Measurements from ENCODE around the gene SKAP1.

DNA sequence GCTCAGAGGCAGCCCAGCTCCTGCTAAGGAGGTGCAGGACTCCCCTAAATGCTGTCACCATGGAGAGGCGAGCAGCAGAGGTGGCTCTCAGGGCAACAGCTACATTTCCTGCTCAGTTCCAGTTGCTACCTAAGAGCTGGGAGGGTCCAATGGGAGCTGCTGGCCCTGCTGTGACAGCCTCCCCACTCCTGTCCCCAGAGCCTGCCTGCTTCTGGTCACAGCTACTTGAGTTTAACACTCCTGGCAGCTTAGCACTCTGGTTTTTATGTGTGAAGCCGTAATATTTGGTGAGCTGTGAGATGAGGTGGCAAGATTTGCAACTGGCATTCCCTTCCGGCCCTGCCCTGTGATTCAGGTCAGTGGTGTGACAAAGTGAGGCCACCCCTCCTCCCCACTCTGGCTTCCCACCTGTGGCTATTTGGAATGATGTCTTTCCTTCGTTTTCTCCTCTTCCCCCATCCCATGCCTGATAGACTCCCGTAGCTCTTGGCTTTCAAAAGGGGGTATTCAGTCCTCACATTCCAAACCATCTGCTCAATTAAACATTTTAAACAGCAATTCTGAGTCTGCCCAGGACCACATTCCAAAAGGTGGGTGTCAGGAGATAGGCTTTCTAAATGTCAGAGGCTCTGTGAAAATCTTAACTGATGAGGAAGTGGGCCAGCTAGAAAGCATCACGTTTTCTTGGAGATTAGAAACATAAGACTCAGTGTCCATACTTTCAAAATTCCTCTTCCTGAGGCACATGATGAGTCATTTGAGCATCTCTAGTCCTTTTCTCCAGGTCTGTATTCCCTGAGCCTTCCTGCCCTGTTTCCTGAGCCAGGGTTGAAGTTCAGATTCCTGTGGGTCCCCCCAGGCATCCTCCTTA is 42.6 kb upstream of the SKAP1 start:
- TF ChIP-seq POLR2A (IDR thresholded peaks at IDR 0.05; ENCODE audit: low read length): no peak
- TF ChIP-seq GATA1 (IDR thresholded peaks at IDR 0.05; ENCODE audit: low read depth, low read length): no peak

Data from erythroblast (primary cell).